GM23338 (cell line): ENCODE data around the gene MIOS. TPM values are rescaled to one million over a fixed set of nuclear protein-coding genes. Genes with fewer than 3 reads are reported as not detected.

Source experiments
- ATAC-seq: fragments of 200-7000 bp; cut with Tn5 transposase; 3 replicates; pipeline ENCODE4 v1.9.1; 2020
- DNase-seq: peaks from one replicate; pipeline ENCODE4 v3.0.0-alpha.2; 2015; ENCODE audit warnings: low spot score
- H2AFZ ChIP-seq: fragments of 200-600 bp; sonication (generic); 2 replicates; pipeline ENCODE4 v1.8.0; 2016; ENCODE audit warnings: antibody characterized with exemption, mild to moderate bottlenecking, moderate library complexity
- H3F3A ChIP-seq: fragments of 200-600 bp; sonication (generic); replicated peaks from 2 replicates; pipeline ENCODE4 v1.8.0; 2017; ENCODE audit warnings: antibody characterized with exemption, mixed run types, low read depth
- H3K27ac ChIP-seq: fragments of 200-600 bp; sonication (generic); 2 replicates; pipeline ENCODE4 v1.6.1; 2016; ENCODE audit warnings: low read depth
- H3K27me3 ChIP-seq: fragments of 200-600 bp; sonication (generic); 2 replicates; pipeline ENCODE4 v1.8.0; 2016; ENCODE audit warnings: mild to moderate bottlenecking, mixed run types, moderate library complexity; ENCODE audit not compliant: insufficient read depth
- H3K36me3 ChIP-seq: fragments of 200-600 bp; sonication (generic); 2 replicates; pipeline ENCODE4 v1.8.0; 2016; ENCODE audit warnings: mild to moderate bottlenecking; ENCODE audit not compliant: insufficient read depth
- H3K4me1 ChIP-seq: fragments of 200-600 bp; sonication (generic); 2 replicates; pipeline ENCODE4 v1.8.0; 2016; ENCODE audit warnings: mild to moderate bottlenecking, moderate library complexity; ENCODE audit not compliant: insufficient read depth
- H3K4me2 ChIP-seq: fragments of 200-600 bp; sonication (generic); 2 replicates; pipeline ENCODE4 v1.7.1; 2017; ENCODE audit warnings: mixed run types
- H3K4me3 ChIP-seq: fragments of 200-600 bp; sonication (generic); 2 replicates; pipeline ENCODE4 v1.6.1; 2016; ENCODE audit warnings: mixed run types
- H3K79me2 ChIP-seq: fragments of 200-600 bp; sonication (generic); replicated peaks from 2 replicates; pipeline ENCODE4 v1.8.0; 2017; ENCODE audit warnings: mild to moderate bottlenecking; ENCODE audit not compliant: insufficient read depth
- H3K9me2 ChIP-seq: fragments of 200-600 bp; sonication (generic); 2 replicates; pipeline ENCODE4 v1.8.0; 2017; ENCODE audit not compliant: insufficient read depth
- H4K20me1 ChIP-seq: fragments of 200-600 bp; sonication (generic); replicated peaks from 2 replicates; pipeline ENCODE4 v1.8.0; 2017; ENCODE audit warnings: mild to moderate bottlenecking; ENCODE audit not compliant: insufficient read depth
- H3K27ac Mint-ChIP-seq: 2 replicates; pipeline ENCODE4 v1.8.0; 2020; ENCODE audit warnings: inconsistent platforms, mild to moderate bottlenecking, moderate library complexity, mixed read lengths
- H3K27me3 Mint-ChIP-seq: 3 replicates; pipeline ENCODE4 v1.8.0; 2022; ENCODE audit warnings: low read depth, mild to moderate bottlenecking, moderate library complexity, mixed read lengths, inconsistent platforms; ENCODE audit not compliant: insufficient read depth, poor library complexity
- H3K36me3 Mint-ChIP-seq: 3 replicates; pipeline ENCODE4 v1.8.0; 2021; ENCODE audit warnings: low read depth, mild to moderate bottlenecking, inconsistent platforms, moderate library complexity, mixed read lengths
- H3K4me1 Mint-ChIP-seq: 3 replicates; pipeline ENCODE4 v1.8.0; 2020; ENCODE audit warnings: mild to moderate bottlenecking, inconsistent platforms, mixed read lengths
- H3K4me3 Mint-ChIP-seq: 3 replicates; pipeline ENCODE4 v1.8.0; 2021; ENCODE audit warnings: moderate library complexity, mild to moderate bottlenecking, inconsistent platforms, mixed read lengths
- H3K9me3 Mint-ChIP-seq: 3 replicates; pipeline ENCODE4 v1.8.0; 2020; ENCODE audit warnings: moderate library complexity, mild to moderate bottlenecking, inconsistent platforms, mixed read lengths
- CREB1 ChIP-seq: fragments of 250-450 bp; sonication (Bioruptor Pico); IDR thresholded peaks from 2 replicates; pipeline ENCODE4 v1.5.0; 2020; ENCODE audit warnings: low read depth, mild to moderate bottlenecking, moderate library complexity
- CTCF ChIP-seq, 2 experiments: fragments of 200-600 bp in 1 of 2; sonication (generic) in 1 of 2; conservative IDR thresholded peaks; 2 replicates each; pipeline versions ENCODE4 v1.5.1 to v1.6.1; 2016 to 2017; ENCODE audit warnings: antibody characterized with exemption in 2 of 2, low read depth in 2 of 2, mild to moderate bottlenecking in 2 of 2, moderate library complexity in 1 of 2
- ETS1 ChIP-seq: IDR thresholded peaks from 2 replicates; pipeline ENCODE4 v1.6.1; 2016; ENCODE audit warnings: antibody characterized with exemption
- EZH2 ChIP-seq: fragments of 200-600 bp; sonication (generic); IDR thresholded peaks from one replicate; pipeline ENCODE4 v1.8.0; 2017; ENCODE audit warnings: antibody characterized with exemption, mild to moderate bottlenecking, low read depth; ENCODE audit not compliant: unreplicated experiment
- EZH2phosphoT487 ChIP-seq: fragments of 200-600 bp; sonication (generic); IDR thresholded peaks from one replicate; pipeline ENCODE4 v1.8.1; 2018; ENCODE audit warnings: antibody characterized with exemption; ENCODE audit not compliant: unreplicated experiment
- JUNB ChIP-seq: IDR thresholded peaks from one replicate; pipeline ENCODE4 v1.6.1; 2016; ENCODE audit warnings: antibody characterized with exemption; ENCODE audit not compliant: unreplicated experiment
- NANOG ChIP-seq: IDR thresholded peaks from 2 replicates; pipeline ENCODE4 v1.6.1; 2016; ENCODE audit warnings: antibody characterized with exemption, borderline replicate concordance
- POLR2AphosphoS5 ChIP-seq: IDR thresholded peaks from 2 replicates; pipeline ENCODE4 v1.6.1; 2016; ENCODE audit warnings: antibody characterized with exemption, low read depth
- REST ChIP-seq: IDR thresholded peaks from one replicate; pipeline ENCODE4 v1.6.1; 2018; ENCODE audit warnings: antibody characterized with exemption; ENCODE audit not compliant: unreplicated experiment
- STAT1 ChIP-seq: IDR thresholded peaks from one replicate; pipeline ENCODE4 v1.6.1; 2016; ENCODE audit warnings: antibody characterized with exemption; ENCODE audit not compliant: unreplicated experiment
- ZNF114 ChIP-seq: fragments of 250-450 bp; sonication (Bioruptor Pico); IDR thresholded peaks from 2 replicates; pipeline ENCODE4 v1.5.0; 2020; ENCODE audit warnings: mild to moderate bottlenecking, moderate library complexity
- ZNF331 ChIP-seq: fragments of 250-450 bp; sonication (Bioruptor Pico); IDR thresholded peaks from 2 replicates; pipeline ENCODE4 v1.5.0; 2020; ENCODE audit warnings: low read depth, mild to moderate bottlenecking, moderate library complexity
- ZNF462 ChIP-seq: fragments of 250-450 bp; sonication (Bioruptor Pico); IDR thresholded peaks from 2 replicates; pipeline ENCODE4 v1.5.0; 2020; ENCODE audit warnings: mild to moderate bottlenecking, moderate library complexity
- polyA plus RNA-seq: library from polyadenylated mRNA; unstranded; fragments of >200 nt; fragmentation: Nextera tagmentation; extraction: Ambion mirVana; gene quantifications from 2 replicates; pipeline ENCODE4 v1.2.1, GENCODE V29; 2016
- total RNA-seq: library from RNA; depleted of rRNA; stranded (reverse); fragments of >200 nt; shearing (Covaris generic); gene quantifications from 2 replicates; pipeline ENCODE4 v1.2.3, GENCODE V29; 2014

Gene MIOS
- total and polyA plus RNA-seq, 2 experiments from 2014 or later = 13.1 to 85.7 TPM

- peaks cover 15% of the 10 kb centered on the region for H3K79me2 ChIP-seq
- no peak overlapping the region for H2AFZ ChIP-seq
- no peak overlapping the region for H3K4me3 ChIP-seq
- H3K9me2 ChIP-seq = peaks cover 8% of the 10 kb centered on the region; the same call in 1 of the 2 replicates
- TF ChIP-seq EZH2phosphoT487 (no peak), EZH2 (no peak), STAT1 (no peak), REST (no peak), JUNB (no peak), ETS1 (no peak), POLR2AphosphoS5 (no peak), NANOG (no peak), ZNF331 (CRISPR knock-in tag) (no peak), CTCF (conservative IDR thresholded peaks at IDR 0.05; ENCODE audit: low read depth in 2 of 2) (no peak), ZNF114 (no peak), CREB1 (CRISPR knock-in tag) (no peak), ZNF462 (CRISPR knock-in tag) (no peak)
- Mint-ChIP-seq H3K4me1 (peaks cover 9% of the 10 kb centered on the region; the same call in 2 of the 3 replicates), H3K36me3 (peaks cover 10% of the 10 kb centered on the region), H3K27ac (no peak overlapping the region), H3K27me3 (no peaks in the 10 kb centered on the region), H3K9me3 (no peaks in the 10 kb centered on the region), H3K4me3 (no peak overlapping the region)
- no peak for DNase-seq
- no peaks in the 10 kb centered on the region for H3K36me3 ChIP-seq
- H3K27ac ChIP-seq = no peak overlapping the region
- no peak overlapping the region for H3K4me2 ChIP-seq
- peaks cover 17% of the 10 kb centered on the region for H3K4me1 ChIP-seq
- ATAC-seq = no peak
- H4K20me1 ChIP-seq = peaks cover 1% of the 10 kb centered on the region; the same call in 1 of the 2 replicates
- H3K27me3 ChIP-seq = no peaks in the 10 kb centered on the region
- peaks cover 4% of the 10 kb centered on the region; the same call in 1 of the 2 replicates for H3F3A ChIP-seq
Observed at GRCh38 chr7:7563813-7564212, 2.9 kb upstream of the MIOS start.
